ENCODE measurements around the gene SULT6B1.

Gene SULT6B1

GRCh38 chr2:37156857-37157714 is 31.4 kb downstream of the SULT6B1 start, which contains the start of gene EIF2AK2:
Gene EIF2AK2, minus strand, starts transcription at chr2:37156980. Its CDS starts 9,174 bp downstream, at chr2:37147806.
- Histone ChIP-seq H3K9me3 (no peaks in the 10 kb centered on the region), H3K4me1 (no peaks in the 10 kb centered on the region), H3K36me3 (no peaks in the 10 kb centered on the region; the same call in 1 of the 2 replicates), H3K4me3 (ENCODE audit: low read depth, low read length) (peak within 1 kb of the TSS; percentile 87), H3K27me3 (no peaks in the 10 kb centered on the region)
- no peak for TF ChIP-seq CTCF (IDR thresholded peaks at IDR 0.05; ENCODE audit: low read depth, low read length)
- DNase-seq = peak; percentile 90

GRCh38 chr2:37156071-37156856 is 32.2 kb downstream of the SULT6B1 start:
- Histone ChIP-seq H3K36me3 (no peaks in the 10 kb centered on the region; the same call in 1 of the 2 replicates), H3K9me3 (no peaks in the 10 kb centered on the region), H3K27me3 (no peaks in the 10 kb centered on the region), H3K4me1 (no peaks in the 10 kb centered on the region), H3K4me3 (ENCODE audit: low read depth, low read length) (peak overlapping the region; percentile 87)
- no peak for TF ChIP-seq CTCF (IDR thresholded peaks at IDR 0.05; ENCODE audit: low read depth, low read length)
- DNase-seq = peak; percentile 36

- DNase-seq = no peak
- Histone ChIP-seq H3K27me3 (no peaks in the 10 kb centered on the region), H3K36me3 (no peaks in the 10 kb centered on the region; the same call in 1 of the 2 replicates), H3K4me1 (no peaks in the 10 kb centered on the region), H3K4me3 (ENCODE audit: low read depth, low read length) (no peak overlapping the region), H3K9me3 (no peaks in the 10 kb centered on the region)
- TF ChIP-seq CTCF (IDR thresholded peaks at IDR 0.05; ENCODE audit: low read depth, low read length) = no peak
Measured at GRCh38 chr2:37154785-37155184, 33.7 kb downstream of the SULT6B1 start.

GRCh38 chr2:37153224-37153623 is 35.2 kb downstream of the SULT6B1 start:
- DNase-seq = no peak
- no peaks in the 10 kb centered on the region for H3K4me1 ChIP-seq
- H3K4me3 ChIP-seq (ENCODE audit: low read depth, low read length) = no peak overlapping the region
- H3K36me3 ChIP-seq = no peaks in the 10 kb centered on the region; the same call in 1 of the 2 replicates
- H3K9me3 ChIP-seq = no peaks in the 10 kb centered on the region
- no peak for TF ChIP-seq CTCF (IDR thresholded peaks at IDR 0.05; ENCODE audit: low read depth, low read length)
- H3K27me3 ChIP-seq = no peaks in the 10 kb centered on the region

GRCh38 chr2:37149626-37150322 is 38.7 kb downstream of the SULT6B1 start:
- no peak for DNase-seq
- Histone ChIP-seq H3K9me3 (no peaks in the 10 kb centered on the region), H3K4me3 (ENCODE audit: low read depth, low read length) (no peak overlapping the region), H3K4me1 (no peaks in the 10 kb centered on the region), H3K27me3 (no peaks in the 10 kb centered on the region), H3K36me3 (peaks cover 16% of the 10 kb centered on the region)
- no peak for TF ChIP-seq CTCF (IDR thresholded peaks at IDR 0.05; ENCODE audit: low read depth, low read length)
